ENCODE results near the gene TOP2A. TPM values are rescaled to one million over a fixed set of nuclear protein-coding genes. Genes with fewer than 3 reads are reported as not detected.

The TOP2A gene
- total RNA-seq, 1 donor from 2014 or later, result 27.8 TPM

GRCh38 chr17:40366861-40367518 is 50.7 kb downstream of the TOP2A start:
- no peak overlapping the region for H3K4me3 Mint-ChIP-seq (ENCODE audit: unreplicated experiment)
- no peaks in the 10 kb centered on the region for H3K9me3 Mint-ChIP-seq (ENCODE audit: low read depth)
- no peaks in the 10 kb centered on the region for H3K36me3 Mint-ChIP-seq (ENCODE audit: low read depth)
- no peaks in the 10 kb centered on the region for H3K27me3 Mint-ChIP-seq (ENCODE audit: low read depth)
- H3K4me1 Mint-ChIP-seq (ENCODE audit: low read depth), result peaks cover 10% of the 10 kb centered on the region
- TF ChIP-seq, protein P1, sequence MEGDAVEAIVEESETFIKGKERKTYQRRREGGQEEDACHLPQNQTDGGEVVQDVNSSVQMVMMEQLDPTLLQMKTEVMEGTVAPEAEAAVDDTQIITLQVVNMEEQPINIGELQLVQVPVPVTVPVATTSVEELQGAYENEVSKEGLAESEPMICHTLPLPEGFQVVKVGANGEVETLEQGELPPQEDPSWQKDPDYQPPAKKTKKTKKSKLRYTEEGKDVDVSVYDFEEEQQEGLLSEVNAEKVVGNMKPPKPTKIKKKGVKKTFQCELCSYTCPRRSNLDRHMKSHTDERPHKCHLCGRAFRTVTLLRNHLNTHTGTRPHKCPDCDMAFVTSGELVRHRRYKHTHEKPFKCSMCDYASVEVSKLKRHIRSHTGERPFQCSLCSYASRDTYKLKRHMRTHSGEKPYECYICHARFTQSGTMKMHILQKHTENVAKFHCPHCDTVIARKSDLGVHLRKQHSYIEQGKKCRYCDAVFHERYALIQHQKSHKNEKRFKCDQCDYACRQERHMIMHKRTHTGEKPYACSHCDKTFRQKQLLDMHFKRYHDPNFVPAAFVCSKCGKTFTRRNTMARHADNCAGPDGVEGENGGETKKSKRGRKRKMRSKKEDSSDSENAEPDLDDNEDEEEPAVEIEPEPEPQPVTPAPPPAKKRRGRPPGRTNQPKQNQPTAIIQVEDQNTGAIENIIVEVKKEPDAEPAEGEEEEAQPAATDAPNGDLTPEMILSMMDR (IDR thresholded peaks at IDR 0.05), result no peak
- peak; percentile 60 for DNase-seq (ENCODE audit: low spot score)
- no peak overlapping the region for H3K27ac Mint-ChIP-seq (ENCODE audit: unreplicated experiment)

DNA sequence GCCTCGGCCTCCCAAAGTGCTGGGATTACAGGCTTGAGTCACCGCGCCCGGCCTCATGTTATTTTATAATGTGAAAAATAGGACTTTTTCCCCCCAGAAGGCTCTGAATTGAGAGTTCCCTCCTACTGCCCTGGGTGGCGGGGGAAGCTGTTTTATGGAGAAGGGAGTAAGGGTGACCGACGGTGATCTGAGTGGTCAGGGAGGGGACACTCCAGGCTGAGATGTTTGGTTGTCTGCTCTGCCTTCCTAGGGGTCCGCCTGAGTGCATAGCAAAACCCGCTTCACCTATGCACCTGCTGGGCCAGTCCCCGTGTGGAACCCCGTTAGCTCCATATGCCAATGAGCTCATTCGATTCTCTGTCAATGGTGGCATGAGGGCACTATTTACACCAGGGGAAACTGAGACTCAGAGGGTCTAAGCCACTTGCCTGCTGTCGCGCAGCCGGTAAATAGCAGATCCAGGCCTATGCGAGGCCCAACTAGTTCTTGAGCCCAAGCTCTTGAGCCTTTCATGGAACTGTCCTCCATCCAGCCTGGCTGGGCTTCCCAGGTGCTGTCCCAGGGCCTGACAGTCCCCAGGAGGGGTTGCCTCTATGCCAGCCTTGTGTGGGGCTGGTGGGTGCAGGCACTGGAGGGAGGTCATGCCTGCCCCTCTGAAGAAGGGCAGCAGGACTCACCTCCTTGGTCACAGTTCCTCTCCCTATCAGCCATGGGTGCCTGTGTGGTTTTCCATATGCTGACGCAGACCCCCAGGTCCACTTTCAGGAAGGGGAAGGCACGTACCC is 51.4 kb downstream of the TOP2A start:
- H3K27ac Mint-ChIP-seq (ENCODE audit: unreplicated experiment), result no peak overlapping the region
- H3K9me3 Mint-ChIP-seq (ENCODE audit: low read depth), result no peaks in the 10 kb centered on the region
- DNase-seq (ENCODE audit: low spot score), result peak; percentile 68
- no peak overlapping the region for H3K4me3 Mint-ChIP-seq (ENCODE audit: unreplicated experiment)
- H3K4me1 Mint-ChIP-seq (ENCODE audit: low read depth), result peaks cover 10% of the 10 kb centered on the region
- H3K36me3 Mint-ChIP-seq (ENCODE audit: low read depth), result no peaks in the 10 kb centered on the region
- no peaks in the 10 kb centered on the region for H3K27me3 Mint-ChIP-seq (ENCODE audit: low read depth)
- TF ChIP-seq, protein P1 (IDR thresholded peaks at IDR 0.05), result no peak

DNA sequence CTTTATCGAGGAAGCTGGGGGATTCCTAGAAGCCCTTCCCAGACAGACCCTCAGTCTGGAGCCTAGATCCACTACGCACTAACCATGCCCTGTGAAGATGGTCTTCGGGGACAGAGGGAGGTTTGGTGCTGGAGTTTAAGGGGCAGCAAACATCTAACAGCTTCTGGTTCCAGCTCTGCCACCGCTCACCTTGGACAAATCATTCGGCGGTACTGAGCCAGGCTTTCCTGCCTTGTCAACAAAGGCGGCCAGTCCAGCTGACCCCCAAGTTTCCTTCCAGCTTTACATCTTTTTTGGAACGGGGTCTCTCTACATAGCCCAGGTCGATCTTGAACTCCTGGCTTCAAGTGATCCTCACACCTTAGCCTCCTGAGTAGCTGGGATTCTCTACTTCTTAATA is 52.8 kb downstream of the TOP2A start:
- Mint-ChIP-seq H3K27ac (ENCODE audit: unreplicated experiment) (no peak overlapping the region), H3K36me3 (ENCODE audit: low read depth) (no peaks in the 10 kb centered on the region), H3K4me1 (ENCODE audit: low read depth) (peaks cover 10% of the 10 kb centered on the region), H3K4me3 (ENCODE audit: unreplicated experiment) (peak overlapping the region; percentile 36), H3K9me3 (ENCODE audit: low read depth) (no peaks in the 10 kb centered on the region), H3K27me3 (ENCODE audit: low read depth) (no peaks in the 10 kb centered on the region)
- TF ChIP-seq, protein P1 (IDR thresholded peaks at IDR 0.05), result no peak
- peak; percentile 12 for DNase-seq (ENCODE audit: low spot score)

- H3K9me3 Mint-ChIP-seq (ENCODE audit: low read depth), result no peaks in the 10 kb centered on the region
- peaks cover 10% of the 10 kb centered on the region for H3K4me1 Mint-ChIP-seq (ENCODE audit: low read depth)
- TF ChIP-seq, protein P1 (IDR thresholded peaks at IDR 0.05), result no peak
- DNase-seq (ENCODE audit: low spot score), result peak; percentile 72
- H3K27ac Mint-ChIP-seq (ENCODE audit: unreplicated experiment), result no peak within 1 kb of the TSS
- peak within 1 kb of the TSS; percentile 75 for H3K4me3 Mint-ChIP-seq (ENCODE audit: unreplicated experiment)
- no peaks in the 10 kb centered on the region for H3K36me3 Mint-ChIP-seq (ENCODE audit: low read depth)
- H3K27me3 Mint-ChIP-seq (ENCODE audit: low read depth), result no peaks in the 10 kb centered on the region
These were observed 53.4 kb downstream of the TOP2A start, which contains the start of gene GJD3 for GRCh38 chr17:40364121-40364861. TSS of gene GJD3 (minus strand) at chr17:40364737. CDS start at chr17:40363815, 922 bp downstream.

Data from chondrocyte (in vitro differentiated cells).